NCI-H187 treated with DMSO at 0.1 percent for 48 hours (cell line): ENCODE results near the gene ZC3HAV1.
"Not testable (repeated sequence)": the region's sequence is repeated elsewhere in the genome, so short reads cannot be mapped to it uniquely, and the experiment has no call there.

Experiments used
- DNase-seq: peaks from one replicate; lab custom pipeline; 2025; lab: John Stamatoyannopoulos, UW

ZC3HAV1 gene

DNA sequence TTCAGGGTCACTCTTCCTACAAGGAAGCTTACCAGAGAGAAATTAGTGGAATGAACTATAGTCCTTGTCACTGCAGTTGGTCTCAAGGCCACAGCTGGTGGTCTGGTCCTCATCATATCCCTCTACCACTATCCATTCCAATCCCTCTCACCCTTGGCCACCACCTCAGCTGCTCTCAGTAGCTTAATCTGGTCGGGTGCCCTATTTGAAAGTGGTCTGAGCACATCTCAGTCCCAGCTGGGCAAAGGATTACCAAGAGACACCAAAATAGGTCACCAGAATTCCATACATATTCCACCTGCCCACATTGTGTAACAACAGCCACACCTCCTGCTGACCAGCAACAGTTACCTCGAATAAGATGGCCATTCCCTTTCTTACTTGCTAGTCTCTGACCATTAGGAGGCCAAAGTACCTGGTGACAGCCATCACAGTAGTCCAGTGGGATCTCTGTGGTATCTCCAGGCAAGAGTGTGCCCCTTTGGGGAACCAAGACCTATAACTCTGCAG, 3.3 kb upstream of the ZC3HAV1 start:
- DNase-seq = no peak

DNA sequence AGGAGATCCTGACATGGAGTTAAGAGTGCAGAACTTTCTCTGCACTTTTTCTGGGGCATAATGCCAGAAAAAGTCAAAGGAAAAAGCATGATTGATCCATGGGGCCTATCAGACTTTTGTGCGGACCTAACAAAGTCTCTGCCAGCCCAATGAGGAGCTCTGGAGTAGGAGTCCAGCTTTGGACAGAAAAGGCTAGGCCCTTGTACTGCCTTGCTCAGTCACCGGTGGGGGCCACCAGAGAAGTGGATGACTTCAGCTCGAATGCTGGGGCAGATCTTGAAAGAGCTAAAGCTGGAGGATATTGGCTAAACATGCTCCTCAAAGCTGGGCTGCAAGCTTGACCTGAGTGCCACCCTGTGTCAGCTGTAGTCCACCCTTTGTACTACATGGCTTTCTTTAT, 2.8 kb upstream of the ZC3HAV1 start:
- DNase-seq = no peak

DNA sequence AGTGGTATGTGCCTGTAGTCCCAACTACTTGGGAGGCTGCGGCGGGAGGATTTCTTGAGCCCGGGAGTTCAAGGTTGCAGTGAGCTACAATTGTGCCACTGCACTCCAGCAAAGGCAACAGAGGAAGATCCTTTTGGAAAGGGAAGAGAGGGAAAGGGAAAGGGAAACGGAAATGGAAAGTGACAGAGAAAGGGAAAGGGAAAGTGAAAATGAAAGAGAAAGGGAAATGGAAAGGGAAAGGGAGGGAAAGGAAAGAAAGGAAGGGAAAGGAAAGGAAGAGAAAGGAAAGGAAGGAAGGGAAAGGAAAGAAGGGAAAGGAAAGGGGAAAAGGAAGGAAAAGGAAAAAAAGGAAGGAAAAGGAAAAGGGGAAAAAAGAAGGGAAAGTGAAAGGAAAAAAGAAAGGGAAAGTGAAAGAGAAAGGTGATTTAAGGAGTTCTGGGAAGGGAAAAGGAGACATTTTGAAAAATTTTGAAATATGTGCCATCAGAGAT, 2.3 kb upstream of the ZC3HAV1 start:
- no peak for DNase-seq

DNA sequence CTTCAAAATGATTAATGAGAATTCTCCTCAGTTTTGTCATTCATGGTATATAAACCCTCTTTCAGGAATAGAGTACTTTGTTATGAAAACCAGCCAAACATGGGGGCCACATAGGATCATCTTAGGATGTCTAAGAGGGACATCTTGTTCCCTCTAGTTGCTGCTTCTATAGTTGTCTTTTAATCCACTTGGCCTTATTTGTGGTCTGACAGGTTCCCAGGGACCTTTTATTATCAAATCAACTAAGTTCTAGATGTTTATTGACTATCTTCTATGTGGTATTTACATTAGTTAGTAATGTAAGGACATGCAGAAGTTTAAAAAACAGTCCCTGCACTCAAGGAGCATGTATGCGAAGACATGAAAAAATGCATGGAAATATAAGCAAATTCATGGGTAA, 1.6 kb upstream of the ZC3HAV1 start:
- DNase-seq = no peak

DNA sequence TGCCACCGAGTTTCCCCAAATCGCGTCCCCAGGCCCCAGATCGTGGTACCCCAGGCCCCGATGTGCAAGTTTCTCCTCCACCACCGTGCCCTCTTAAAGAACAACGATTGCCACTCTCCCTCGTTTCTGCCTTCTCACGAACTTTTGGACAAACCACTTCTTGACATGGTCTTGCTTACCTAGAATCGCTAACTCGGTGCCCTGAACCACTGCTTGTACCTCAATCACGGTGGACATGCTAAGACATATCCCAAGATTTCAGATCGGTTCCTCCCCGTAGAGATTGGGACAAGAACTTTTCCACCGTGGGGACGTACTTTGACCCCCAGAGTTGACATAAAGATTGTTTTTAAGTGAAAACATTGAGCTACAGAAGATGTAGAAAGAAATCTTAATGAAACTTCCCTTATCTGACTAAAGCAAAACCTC, 477 bp upstream of the ZC3HAV1 start:
- DNase-seq = no peak

DNA sequence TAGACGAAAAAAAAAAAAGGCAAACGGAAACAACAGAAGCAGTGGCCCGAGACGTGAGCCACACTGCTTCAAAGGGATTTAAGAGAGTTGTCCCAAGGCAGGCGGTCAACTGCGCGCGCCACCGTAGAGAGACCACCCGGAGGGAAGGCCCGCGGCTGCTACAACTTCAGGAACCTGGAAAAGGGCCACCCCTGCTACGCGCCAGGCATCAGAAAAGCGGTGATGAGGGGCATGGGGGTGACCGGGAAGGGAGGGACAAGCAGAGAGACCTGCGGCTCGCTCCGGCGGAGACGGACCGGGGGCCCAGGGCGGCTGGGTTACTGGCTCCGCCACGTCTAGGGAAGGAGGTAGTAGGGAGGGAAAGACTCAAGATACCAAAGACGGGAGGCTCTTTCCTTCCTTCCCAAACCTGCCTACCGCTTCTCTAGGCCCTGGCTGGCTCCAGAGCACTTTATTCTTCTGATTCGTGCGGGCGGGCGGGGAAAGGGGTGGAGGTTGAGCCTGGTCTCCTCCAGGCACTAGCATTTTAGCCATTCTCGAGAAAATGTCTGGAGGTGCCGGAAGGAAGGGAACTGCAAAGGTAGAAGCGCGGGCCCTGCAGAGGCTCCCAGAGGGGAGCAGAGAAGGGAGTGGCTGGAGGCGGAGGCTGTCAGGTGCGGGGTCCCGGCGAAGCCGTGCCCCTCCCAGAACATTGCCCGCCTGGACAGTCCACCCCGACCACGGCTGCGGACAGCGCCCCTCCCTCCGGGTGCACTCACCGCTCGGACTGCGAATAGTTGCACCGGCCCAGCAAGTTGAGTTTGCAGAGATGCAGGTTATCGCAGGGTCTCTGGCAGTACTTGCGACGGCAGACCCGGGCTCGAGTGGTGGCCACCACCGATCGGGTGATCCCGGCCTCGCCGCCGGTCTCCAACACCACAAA, 993 bp downstream of the ZC3HAV1 start:
- DNase-seq = no peak

DNA sequence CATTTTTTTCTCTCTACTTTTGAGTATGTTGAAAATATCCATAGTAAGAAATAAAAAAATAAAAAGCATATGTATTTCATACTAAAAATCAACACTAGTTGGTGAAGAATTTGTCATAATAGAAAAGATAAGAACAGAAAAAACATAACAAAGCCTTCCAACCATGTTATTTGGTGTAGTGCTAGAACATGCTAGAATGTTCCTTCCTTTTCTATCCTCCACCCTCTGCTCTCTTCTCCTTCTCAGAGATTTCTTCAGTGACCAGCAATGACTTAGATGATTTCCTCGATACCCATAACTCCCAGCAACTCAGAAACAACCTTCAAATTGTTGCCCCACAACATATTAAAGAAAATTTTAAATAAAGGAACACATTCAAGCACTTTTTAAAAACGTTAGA, 2.6 kb downstream of the ZC3HAV1 start:
- no peak for DNase-seq

DNA sequence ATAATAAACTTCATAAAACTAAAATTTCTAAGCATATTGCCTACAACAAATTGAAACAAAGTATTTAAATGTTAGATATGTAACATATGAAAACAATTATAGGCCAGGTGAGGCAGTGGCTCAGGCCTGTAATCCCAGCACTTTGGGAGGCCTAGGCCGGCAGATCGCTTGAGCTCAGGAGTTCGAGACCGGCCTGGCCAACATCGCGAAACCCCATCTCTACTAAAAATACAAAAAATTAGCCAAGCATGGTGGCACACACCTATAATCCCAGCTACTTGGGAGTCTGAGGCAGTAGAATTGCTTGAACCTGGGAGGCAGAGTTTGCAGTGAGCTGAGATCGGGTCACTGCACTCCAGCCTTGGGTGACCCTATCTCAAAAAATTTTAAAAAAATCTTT, 3.3 kb downstream of the ZC3HAV1 start:
- DNase-seq = not testable (repeated sequence)

DNA sequence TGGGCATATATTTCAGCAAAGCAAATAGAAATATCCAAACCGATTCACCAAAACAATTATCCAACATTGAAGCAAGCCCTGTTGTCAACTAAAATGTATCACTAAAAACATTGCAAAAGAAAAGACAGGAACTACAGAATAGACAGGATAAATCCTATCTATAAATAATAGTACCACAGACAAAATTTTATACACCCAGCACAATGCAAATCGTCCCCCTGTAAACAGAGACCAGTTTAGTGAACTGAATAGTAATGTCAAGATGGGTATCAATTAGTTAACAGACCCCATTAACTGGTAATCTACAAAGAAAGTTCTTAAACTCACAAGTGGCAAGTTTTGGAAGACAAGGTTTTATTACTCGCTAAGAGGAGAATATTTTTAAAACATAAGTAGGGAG, 4.0 kb downstream of the ZC3HAV1 start:
- no peak for DNase-seq

DNA sequence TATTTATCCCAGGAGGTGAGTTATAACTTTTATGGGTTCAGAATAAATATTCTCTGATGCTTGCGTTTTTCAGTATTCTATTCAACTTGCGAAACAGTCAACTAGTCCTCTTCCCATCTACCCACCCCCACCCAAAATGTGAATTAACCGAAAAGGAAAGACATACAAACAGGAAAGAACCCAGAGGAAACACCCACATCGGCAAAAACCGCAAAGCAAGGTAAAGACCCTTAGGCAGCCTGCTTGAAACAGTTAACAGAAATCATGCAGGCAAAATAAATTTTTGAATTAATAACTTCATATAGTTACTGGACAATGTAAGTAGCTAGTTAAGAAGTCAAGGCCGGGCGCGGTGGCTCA, 5.4 kb downstream of the ZC3HAV1 start:
- no peak for DNase-seq

DNA sequence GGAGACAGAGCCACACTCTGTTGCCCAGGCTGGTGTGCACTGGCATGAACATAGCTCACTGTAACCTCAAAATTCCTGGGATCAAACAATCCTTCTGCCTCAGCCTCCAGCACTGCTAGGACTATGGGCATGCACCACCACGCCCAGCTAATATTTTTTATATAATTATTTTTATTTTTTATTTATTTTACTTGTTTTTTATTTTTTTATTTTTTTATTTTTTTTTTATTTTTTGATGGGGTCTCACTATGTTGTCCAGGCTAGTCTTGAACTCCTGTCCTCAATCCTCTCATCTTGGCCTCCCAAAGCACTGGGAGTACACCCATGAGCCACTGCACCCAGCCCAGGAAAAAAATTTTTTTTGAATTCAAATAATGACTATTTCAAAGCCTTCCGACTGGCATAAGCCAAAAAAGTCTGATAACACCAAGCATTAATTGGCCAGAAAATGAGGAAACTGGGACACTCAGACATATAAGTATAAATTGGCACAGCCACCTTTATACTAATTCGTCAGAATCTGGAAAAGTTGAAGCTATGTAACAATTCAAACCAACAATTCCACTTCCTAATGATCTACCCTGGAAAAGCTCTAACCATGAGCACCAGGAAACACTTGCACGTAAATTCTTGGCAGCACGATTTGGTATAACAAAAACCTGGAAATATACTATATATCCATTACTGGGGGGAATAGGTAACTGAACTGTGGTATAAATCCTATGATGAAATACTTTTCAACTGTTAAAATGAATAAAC, 6.3 kb downstream of the ZC3HAV1 start:
- no peak for DNase-seq

DNA sequence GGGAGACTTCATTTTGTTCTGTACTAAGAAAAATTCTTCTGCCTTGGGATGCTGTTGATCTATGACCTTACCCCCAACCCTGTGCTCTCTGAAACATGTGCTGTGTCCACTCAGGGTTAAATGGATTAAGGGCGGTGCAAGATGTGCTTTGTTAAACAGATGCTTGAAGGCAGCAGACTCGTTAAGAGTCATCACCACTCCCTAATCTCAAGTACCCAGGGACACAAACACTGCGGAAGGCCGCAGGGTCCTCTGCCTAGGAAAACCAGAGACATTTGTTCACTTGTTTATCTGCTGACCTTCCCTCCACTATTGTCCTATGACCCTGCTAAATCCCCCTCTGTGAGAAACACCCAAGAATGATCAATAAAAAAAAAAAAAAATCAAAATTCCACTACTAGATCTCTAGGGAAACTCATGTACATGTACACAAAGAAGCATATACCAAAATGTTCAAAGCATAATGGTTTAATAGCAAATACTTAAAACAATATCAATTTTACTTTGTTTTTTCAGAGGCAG, 7.8 kb downstream of the ZC3HAV1 start:
- DNase-seq = not testable (repeated sequence)

DNA sequence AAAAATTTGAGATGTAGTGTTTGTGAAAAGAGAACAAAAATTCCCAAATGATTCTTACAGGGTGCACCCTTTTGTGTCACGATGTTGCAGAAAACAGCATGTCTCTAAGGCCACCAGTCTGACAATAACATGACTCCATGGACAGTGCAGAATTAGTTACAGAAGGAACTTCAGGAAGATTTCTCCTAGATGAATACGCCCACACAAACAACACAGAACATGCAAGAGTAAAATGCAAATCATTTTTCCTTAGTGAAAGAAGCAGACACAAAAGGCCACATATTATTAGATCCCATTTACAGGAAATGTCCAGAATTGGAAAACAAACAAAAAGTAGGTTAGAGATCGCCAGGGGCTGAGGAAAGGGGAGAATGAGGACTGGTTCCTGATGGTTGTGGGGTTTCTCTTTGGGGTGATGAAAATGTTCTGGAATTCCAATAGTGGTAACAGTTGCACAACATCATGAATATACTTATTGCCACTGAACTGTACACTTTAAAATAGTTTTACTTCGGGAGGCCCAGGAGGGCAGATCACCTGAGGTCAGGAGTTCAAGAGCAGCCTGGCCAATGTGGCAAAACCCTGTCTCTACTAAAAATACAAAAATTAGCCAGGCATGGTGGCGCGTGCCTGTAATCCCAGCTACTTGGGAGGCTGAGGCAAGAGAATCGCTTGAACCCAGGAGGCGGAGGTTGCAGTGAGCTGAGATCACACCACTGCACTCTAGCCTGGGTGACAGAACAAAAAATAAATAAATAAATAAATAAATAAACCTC, 10.2 kb downstream of the ZC3HAV1 start:
- no peak for DNase-seq

DNA sequence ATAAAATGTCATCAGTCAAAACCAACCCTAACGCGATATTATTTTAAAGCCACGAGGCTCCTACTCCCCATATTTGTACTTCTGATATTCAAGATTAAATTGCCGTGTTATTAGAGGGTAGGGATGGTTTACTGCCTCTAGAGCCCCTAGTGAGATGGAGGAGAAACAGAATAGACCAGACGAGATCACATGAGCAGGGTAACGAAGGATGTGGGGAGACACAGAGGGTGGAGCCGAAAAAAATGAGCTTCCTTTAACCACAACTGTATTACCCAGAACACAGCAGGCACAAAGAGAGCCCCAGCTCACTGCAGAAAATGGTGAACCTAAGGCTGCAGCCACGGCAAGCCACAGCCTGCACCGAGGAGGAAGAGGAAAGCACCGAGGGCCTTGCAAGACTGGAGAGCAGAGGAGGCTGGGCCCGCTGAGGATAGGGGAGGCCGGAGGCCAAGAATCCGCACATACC, 14.3 kb downstream of the ZC3HAV1 start:
- no peak for DNase-seq

DNA sequence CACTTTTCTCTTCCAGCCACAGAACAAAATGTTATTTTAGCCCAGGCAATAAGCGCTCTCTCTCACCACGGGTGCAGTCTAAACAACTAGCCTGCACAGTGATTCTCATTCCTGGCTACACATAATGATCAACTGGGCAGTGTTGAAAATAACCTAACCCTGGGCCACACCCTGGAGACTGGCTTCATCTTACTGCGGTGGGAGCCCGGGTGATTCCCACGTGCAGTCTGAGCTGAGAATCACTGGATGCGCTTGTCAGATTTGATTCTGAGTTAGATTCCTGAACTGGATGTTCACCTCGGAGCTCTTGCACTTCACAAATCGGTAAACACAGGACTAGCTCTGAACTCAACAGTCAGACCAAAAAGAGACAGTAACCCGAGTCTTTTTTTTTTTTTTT, 14.9 kb downstream of the ZC3HAV1 start:
- no peak for DNase-seq

DNA sequence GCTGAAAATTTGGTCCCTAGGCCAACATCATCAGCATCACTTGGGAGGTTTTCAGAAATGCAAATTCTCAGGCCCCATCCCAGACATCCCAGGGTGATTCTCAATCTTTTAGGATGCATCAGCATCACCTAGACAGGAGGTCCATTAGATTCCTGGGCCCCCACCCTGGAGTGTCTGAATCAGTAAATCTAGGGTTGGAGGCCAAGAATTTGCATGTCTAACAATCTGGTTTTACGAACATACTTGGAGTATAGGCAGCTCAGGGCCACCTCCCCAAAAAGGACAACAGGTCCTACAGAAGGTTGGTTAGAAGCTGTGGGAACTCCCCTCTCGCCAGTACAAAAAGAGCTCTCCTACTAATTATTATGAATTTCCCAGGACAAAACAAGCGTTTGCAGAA, 15.5 kb downstream of the ZC3HAV1 start:
- DNase-seq = no peak

DNA sequence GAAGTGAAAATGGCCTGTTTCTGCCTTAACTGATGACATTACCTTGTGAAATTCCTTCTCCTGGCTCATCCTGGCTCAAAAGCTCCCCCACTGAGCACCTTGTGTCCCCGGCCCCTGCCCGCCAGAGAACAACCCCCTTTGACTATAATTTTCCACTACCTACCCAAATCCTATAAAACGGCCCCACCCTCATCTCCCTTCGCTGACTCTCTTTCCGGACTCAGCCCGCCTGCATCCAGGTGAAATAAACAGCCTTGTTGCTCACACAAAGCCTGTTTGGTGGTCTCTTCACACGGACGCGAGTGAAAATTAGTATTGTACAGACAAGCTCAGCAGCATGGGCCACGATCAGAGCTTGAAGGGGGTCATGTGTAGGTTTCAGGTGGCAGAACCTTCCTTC, 16.0 kb downstream of the ZC3HAV1 start:
- DNase-seq = not testable (repeated sequence)

DNA sequence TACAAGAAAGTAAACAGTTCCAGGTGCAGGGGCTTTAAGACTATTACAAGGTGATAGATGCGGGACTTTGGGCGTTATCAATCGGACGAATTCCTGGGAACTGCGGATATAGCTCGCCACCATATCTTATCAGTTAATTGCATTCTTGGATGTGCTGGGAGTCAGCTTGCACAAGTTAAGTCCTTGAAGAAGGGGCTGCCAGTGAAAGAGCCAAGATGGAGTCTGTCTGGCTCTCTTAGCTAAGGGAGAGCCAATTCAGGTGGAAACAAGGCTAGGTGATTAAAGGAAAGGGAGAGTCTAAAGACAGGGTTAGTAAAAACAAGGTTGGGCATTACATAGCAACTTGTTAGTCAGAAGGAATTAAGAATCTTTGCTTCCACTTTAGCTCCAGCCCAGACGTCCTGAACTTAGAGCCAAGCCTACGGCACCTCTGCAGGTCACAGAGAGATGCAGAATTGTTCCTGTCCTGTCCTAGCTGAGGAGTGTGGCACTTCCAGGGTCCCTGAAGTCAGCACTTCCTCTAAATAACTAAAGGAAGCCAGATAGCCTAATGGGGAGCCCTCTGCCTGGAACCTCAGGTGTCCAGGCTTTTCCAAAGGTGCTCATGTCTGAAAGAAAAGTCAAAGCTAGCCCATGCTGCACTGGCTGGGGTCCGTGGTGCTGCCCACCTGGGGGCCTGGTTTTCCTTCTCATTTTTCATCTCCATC, 17.3 kb downstream of the ZC3HAV1 start:
- DNase-seq = no peak

DNA sequence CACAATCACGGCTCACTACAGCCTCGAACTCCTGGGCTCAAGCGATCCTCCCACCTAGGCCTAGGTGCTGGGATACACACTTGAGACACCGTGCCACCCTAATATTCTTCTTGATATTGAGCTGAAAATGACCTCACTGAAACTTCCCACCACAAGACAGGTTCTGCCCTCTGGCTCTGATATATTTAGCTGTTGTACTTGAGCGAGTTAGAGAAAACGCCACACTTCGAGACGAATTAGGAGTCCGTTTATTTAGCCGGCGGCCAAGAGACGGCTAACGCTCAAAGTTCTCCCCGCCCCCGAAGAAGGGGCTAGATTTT, 17.9 kb downstream of the ZC3HAV1 start:
- DNase-seq = no peak

DNA sequence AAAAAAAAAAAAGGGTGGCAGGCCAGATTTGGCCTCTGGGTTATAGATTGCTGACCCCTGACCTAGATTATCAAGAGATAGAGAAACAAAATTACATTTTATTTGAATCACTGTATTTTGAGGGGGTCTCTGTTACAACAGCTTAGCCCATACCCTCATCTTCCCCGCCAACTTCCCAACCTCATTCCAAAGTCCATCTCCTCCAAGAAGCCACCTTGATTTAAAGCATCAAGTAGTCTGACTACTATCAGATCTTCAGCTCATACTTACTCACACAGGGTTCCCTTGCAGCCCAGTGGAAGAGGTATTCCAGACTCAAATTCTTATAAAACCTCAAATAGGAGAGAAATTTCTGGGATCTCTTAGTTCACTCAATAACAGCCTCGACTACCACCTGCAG, 20.4 kb downstream of the ZC3HAV1 start:
- no peak for DNase-seq

DNA sequence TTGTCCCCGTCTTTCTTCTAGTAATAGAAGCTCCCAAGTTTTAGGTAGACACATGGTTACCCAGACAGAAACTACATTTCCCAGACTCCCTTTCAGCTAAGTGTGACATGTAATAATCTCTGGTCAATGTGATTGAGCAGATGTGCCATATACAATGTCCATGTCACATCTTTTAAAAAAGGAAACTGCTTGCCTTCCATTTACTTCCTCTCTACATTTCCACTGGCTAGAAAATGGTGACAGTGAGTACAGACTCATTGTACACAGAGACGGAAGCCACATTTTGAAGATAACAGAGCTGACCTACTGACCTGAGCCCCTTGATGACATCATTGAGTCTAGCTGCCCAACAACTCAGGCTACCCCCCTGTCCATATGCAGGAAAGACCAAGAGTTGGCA, 21.3 kb downstream of the ZC3HAV1 start:
- DNase-seq = no peak
